ENCODE data around the gene MAZ. TPM values are rescaled to one million over a fixed set of nuclear protein-coding genes. Genes with fewer than 3 reads are reported as not detected.
"Not testable (repeated sequence)": the region's sequence is repeated elsewhere in the genome, so short reads cannot be mapped to it uniquely, and the experiment has no call there.

Gene MAZ
- total RNA-seq, 1 donor from 2014 or later: 109 TPM

GRCh38 chr16:29784901-29785500 is 21.3 kb upstream of the MAZ start:
- DNase-seq: peak; percentile 69

- not testable (repeated sequence) for DNase-seq
These were observed 19.2 kb upstream of the MAZ start for GRCh38 chr16:29787155-29787554.

GRCh38 chr16:29789775-29790182 is 16.6 kb upstream of the MAZ start:
- no peak for DNase-seq

- peak; percentile 100 for DNase-seq
These were observed 16.0 kb upstream of the MAZ start, which contains the start of gene KIF22 for GRCh38 chr16:29790183-29790948. Gene KIF22 (plus strand): TSS chr16:29790751. CDS start chr16:29790760, 9 bp downstream.

GRCh38 chr16:29790949-29791844 is 15.1 kb upstream of the MAZ start:
- DNase-seq: no peak

- DNase-seq: no peak
These were observed 14.2 kb upstream of the MAZ start for GRCh38 chr16:29791845-29792807.

- DNase-seq: not testable (repeated sequence)
These were observed 13.2 kb upstream of the MAZ start for GRCh38 chr16:29793153-29793552.

- DNase-seq: no peak
These were observed 12.1 kb upstream of the MAZ start for GRCh38 chr16:29794231-29794710.

- DNase-seq: no peak
These were observed 3.9 kb upstream of the MAZ start for GRCh38 chr16:29802416-29802935.

- DNase-seq: no peak
These were observed 2.3 kb upstream of the MAZ start for GRCh38 chr16:29804020-29804419.

GRCh38 chr16:29804455-29805231 is 1.7 kb upstream of the MAZ start:
- peak; percentile 40 for DNase-seq

- peak; percentile 99 for DNase-seq
These were observed 864 bp upstream of the MAZ start for GRCh38 chr16:29805232-29806098.

GRCh38 chr16:29806641-29807425 is 504 bp downstream of the MAZ start:
- DNase-seq: peak; percentile 69

- peak; percentile 94 for DNase-seq
These were observed 1.3 kb downstream of the MAZ start for GRCh38 chr16:29807426-29808218.

- no peak for DNase-seq
These were observed 2.0 kb downstream of the MAZ start for GRCh38 chr16:29808219-29808900.

GRCh38 chr16:29809031-29809747 is 2.9 kb downstream of the MAZ start:
- no peak for DNase-seq
